Activated T-helper 9 cell treated with anti-CD3 and anti-CD28 coated beads, Interleukin-2, amount 50 U/mL, for 16 hours (primary cell): Measurements from ENCODE around the gene APOBEC4.
"Not testable (repeated sequence)": the region's sequence is repeated elsewhere in the genome, so short reads cannot be mapped to it uniquely, and the experiment has no call there.

Source experiments
- DNase-seq: peaks from one replicate; pipeline ENCODE4 v3.0.0-alpha.2; 2020; ENCODE audit warnings: low read depth

Gene APOBEC4, protein sequence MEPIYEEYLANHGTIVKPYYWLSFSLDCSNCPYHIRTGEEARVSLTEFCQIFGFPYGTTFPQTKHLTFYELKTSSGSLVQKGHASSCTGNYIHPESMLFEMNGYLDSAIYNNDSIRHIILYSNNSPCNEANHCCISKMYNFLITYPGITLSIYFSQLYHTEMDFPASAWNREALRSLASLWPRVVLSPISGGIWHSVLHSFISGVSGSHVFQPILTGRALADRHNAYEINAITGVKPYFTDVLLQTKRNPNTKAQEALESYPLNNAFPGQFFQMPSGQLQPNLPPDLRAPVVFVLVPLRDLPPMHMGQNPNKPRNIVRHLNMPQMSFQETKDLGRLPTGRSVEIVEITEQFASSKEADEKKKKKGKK

DNA sequence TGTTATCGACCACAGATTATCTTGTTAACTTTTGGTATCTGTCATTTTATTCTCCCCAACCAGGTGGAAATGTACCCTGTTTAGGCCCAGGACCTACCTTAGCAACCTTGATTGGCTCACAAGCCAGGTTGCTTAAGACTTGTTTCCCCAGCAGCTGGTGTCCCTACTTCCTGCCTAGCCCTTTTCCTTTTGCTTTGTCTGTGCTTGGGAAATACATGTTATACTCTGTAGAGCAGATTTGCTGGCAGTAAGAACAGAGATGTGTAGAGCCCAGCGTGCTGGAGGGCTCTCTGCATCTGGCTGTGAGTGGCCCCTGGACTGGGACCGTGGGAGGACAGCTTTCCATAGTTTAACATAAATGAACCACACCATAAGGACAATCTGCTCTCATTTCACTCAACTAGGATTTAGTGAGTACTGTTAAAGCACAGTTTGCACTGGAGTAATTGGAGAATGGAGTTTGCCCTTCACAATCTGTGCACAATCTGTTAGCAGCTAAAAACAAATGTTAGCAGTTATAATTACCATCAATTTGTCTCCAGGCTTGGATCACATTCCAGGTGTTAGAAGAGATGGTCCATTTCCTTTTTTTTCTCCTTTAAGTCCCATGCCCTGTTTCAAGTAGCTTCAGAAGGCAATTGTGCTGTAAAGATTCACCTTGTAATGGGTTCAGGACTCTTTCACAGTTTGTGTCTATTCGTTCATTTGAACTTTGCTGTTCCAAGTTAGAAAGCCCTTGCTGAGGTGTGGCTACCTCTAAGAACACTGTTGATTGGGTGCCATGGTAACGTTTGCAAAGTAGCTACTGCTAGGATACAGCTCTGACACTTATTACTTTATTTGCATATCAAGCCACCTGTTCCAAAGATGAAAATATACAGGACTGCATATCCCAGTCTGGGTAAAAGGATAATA is at the start of gene APOBEC4:
TSS of gene APOBEC4 (minus strand) at position 770 of the 915 bp plus-strand sequence. CDS start 4,535 bp downstream, outside the sequence.
- DNase-seq = no peak

DNA sequence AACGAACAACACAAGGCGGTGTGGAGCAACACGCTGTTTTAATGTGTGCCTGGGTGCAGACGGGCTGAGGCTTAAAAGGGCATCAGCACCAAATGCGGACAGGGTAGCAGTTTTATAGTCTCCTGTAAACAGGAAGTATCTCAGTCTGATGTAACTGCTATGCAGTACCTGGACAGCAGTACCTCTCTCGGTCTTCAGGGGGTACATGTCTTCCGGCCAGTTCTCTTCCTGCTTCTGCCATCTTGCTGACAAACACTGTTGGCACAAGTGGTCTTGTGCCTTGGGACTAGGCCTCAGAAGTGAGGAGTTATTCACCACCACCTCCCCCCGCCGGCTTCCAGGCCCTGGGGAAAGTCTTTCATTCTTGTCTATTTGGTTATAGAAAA is 49.7 kb upstream of the APOBEC4 start:
- DNase-seq = no peak

DNA sequence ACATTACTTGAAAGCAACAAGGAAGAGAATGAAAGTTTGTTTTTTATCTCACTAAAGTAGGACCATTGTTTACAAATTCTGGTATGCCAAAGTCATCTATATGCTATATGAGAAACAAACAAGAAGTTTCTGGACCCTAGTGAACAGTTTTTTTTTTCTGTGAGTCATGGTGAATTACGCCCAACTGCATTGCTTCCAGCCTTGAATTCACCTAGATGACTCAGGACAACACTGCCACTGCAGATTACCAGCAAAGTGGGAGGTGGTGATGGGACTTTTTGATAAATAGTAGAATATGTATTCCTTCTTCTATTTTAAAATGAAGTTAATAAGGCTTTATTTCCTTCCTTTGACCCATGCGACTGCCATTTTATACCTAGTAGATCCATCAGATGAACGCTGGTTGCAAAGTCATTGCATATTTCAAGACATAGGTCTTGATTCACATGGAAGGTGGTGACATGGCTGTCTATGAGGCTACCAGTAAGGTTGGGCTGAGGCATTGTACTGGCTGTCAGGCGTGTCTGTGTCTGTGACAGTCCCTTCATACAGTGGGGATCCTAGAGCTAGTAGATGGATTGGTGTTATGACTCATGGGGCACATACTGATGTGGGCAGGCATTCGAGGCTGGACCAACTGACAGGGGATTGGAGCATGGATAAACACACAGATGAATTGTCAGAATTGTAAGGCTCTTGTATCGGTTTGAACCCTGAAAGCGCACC is 49.1 kb upstream of the APOBEC4 start:
- DNase-seq = no peak

DNA sequence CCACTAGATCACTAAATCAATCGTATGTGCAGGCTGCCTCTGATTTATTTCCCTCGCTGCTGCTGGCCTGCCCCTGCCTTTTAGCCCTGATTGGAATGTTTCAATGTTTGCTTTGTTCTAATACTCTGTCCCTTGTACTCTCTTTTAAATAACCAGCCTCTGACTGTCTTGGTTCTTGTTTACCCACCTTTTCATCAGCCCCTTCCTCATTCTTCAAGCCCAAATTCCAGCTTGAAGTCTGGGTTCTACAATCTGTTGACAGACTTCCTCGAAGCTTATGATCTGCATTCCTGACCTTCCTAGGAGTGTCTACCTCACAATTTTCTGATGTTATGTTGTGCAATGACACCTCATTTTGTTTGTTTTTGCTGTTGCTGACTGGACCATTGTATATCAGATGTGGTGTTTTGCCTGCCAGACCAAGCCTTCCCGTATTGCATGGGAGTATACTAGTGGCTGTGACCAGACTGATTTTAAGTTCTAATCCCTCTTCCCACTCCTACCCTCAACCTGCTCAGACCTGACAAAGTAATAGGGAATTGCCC is 46.6 kb upstream of the APOBEC4 start:
- no peak for DNase-seq

DNA sequence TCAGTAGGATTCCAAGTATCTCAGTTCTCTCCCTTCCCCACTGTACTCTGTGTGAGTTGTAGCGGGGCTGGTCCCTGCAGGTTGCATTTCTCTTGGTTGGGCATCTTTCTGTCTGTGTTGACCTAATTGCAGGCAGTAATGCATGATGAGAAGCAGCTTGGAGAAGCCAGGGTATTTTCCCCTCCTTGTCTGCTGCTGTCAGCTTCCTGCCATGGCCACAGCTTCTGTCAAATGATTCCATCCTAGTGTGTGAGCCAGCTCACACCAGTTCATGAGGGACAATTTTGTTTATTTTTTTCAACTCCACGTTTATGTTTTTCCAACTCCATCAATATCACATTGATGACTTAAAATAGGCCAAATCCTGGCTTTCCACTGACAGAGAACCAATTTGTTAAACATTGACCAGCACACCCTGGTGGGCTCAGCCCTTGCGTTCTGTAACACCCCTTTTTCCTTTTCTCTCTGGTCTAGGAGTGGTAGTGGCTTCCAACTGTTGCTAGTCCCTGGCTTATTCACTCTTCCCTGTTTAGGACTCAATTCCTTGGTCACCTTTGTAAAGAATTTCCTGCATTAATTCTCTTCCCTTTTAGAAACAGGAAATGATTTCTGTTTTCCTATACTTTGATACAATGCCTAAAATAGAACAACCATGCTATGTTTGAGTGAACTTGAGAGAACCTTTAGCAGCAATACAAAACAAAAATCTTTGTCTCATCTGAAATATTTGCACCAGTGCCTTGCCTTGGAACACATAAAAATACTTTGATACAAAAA is 44.9 kb upstream of the APOBEC4 start:
- DNase-seq = no peak

DNA sequence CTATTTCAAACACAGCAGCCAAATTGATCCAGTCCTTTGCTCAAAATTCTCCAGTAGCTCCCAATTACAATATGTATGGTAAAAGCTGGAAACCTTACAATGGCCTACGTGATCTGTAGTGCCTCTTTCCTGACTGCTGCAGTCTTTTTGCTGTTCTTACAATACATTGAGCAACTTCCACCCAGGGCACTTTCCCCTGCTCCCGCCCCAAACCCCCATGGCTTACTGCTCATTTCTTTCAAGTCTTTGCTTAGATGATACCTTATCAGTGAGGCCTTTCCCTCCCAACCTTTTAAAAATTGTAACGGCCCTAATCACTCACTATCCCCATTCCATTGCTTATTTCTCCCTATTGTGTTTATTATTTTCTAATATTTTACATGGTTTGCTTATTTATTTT is 43.9 kb upstream of the APOBEC4 start:
- no peak for DNase-seq

DNA sequence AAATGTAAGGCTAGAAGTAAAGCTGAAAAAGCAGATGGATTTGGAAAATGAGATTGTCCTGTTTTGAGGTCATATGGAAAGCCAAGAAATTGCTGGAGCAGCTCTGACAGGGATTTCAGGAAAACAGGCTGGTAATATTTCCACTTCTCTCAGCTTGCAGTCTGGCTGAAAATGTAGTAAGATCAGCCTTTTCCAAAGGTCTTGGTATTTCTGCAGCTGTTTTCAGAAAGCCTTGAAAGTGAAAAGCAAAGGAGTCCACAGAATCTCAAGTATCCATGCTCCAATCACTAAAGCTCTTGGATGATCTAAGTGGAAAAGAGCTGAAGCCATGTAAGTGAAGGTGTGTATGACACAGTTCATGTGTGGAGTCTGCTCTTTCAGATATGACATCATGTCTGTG is 41.6 kb upstream of the APOBEC4 start:
- no peak for DNase-seq

DNA sequence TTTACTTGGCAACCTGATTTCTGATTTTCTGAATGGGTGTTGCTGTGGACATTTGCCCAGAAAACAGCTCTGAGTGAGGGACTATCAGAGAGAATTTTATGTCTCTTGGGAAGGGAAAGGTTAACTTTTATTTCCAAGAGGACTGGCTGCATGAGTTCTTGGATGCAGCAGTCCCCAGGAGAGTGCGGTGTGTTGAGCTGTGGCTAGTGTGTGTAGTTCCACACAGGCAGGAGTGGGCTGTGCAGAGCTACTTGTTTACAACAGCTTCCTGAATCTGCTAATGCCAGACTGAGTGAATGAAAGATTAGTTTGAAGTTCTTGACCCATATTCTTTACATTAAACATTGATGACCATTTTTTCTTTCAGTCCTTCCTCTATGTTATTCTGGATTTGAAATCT is 41.0 kb upstream of the APOBEC4 start:
- DNase-seq = no peak

DNA sequence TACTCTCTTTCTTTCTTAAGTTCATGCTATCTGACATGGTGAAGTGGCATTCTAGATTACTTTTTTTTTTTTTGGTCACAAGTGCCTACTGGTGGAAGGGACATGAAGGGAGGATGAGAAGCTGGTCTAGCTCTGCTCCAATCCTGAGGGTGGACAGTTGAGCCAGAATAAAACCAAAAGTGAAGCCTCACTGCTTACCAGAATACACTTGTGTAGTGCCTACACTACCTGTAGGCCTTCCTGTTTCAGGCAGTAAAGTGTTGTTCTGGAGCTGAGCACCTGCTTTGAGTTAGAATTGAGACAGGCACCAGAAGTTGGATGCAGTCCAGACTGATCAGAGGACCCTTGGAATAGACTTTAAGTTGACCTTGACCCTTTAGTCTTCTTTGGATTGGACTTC is 40.4 kb upstream of the APOBEC4 start:
- DNase-seq = no peak

DNA sequence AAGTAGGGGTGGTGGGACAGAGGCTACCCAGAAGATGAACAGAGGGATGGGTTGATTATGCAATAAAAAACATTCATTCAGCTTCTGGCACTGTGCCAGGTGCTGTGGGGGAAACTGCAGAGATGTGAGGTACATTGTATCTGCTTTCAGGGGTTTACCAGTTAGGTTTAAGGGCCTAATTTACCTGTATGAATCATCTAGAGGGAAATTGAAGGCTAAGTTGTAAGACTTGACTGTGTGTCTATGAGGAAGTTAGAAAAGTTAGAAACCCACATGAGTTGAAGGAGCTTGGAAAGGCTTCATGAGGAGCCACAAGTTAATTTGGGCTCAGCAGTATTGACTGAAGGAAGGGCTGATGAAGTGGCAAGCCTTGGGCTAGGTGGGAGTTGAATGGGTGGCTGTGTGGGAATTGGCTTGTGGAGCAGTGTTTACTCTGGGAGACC is 36.7 kb upstream of the APOBEC4 start:
- no peak for DNase-seq

DNA sequence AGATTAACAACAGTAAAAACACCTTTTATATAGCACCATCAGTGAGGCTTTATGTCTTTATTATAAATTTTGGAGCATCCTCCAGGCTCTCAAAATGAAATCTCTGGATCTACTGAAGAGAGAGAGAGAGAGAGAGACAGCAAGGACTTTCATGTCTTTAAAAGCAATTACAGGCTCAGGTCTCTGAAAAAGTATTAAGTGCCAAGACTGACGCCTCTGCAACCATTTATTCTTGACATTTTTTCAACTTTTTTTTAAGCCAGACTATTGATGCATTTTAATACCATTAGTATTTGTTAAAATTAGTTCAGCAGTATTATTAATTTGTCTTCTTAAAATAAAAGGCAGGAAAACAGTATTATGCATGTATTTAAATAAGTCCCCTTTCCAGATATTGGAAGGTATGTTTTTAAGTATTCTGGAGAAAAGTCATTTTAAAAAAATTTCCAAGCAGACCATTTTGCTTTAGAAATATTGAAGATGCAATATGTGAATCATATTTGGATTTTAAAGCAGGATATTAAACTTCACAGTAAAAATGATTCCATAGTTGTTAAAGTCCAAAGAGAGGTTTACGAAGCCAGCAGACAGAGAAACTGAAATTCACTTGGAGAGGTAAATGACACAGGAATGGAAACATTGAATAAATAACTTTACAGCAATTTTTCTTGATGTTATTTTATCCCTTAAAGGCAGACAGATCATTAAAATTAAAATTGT is 35.4 kb upstream of the APOBEC4 start:
- DNase-seq = no peak

DNA sequence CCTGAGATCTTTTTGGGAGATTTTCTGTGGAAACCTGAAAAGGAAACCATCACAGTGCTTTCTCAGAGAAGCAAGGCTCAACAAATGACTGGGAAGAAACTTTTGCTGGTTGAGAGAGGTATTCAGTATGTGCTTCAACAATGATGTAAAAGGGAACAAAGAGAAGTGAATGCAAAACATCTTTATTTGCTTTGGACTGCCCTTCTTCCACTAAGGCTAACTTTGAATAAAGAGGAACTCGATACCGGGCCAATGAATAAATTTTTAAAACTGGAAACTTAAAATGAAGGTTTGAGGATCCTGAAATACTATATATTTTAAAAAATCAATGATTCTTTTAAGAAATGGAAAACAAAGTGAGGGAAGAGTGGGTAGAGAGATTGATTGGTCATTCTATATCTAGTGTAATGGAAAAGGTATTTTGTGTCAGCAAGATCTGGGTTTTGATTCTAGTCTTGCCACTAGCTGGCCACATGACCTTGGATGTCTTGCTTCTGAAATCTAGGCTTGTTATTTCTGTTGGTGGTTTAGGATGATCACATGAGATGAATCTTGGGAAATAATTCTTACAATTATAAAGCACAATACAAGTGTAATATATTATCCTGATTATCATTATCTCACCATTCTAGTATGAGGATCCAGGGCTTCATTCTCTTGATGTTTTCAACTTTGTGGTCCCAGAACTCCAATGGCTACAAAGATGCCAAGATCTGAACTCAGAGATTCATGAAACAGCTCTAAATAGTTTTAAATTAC is 34.6 kb upstream of the APOBEC4 start:
- no peak for DNase-seq

DNA sequence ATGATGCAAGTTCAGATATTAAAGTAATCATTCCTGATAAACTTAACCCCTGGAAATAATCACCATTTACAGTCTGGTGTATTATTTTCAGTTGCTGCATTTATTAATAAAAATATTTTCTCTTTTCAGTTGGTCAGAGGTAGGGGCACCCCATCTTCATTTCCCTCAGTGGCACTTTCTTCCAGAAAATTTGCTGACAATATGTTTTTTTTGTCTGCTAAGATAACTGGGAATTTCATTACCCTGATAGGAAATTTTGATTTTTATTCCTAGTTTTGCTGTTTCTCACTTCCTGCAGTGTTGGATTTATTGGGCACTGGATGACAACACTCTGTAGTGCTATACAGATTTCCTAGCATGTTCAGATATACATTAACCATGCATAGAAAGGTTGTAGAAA is 33.1 kb upstream of the APOBEC4 start:
- DNase-seq = no peak

DNA sequence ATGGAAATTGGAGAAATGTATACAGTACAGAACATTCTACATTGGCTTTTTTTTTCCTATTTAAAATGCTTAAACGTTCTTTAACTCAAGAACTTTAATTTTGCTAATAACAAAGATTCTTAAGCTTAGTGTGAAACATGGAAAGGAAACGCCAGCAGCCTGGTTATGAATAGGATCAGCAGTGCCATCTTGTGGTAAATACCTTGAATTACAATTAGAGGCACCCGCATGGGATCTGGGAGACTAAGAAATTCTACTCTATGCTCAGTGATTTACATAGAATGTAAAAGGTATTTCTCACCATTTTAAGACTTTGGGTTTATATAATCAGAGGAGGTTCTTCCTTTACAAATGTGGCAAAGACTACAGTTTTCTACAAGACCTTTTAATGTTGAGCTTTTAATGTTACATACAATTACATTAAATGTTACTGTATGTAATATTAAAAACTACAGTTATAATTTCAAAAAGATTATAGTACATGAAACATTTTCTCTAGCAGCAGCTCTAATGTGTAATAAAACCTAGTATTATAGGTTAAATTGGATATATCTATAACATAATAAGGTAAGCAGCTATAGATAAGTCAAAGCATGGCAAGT is 32.1 kb upstream of the APOBEC4 start:
- DNase-seq = no peak

DNA sequence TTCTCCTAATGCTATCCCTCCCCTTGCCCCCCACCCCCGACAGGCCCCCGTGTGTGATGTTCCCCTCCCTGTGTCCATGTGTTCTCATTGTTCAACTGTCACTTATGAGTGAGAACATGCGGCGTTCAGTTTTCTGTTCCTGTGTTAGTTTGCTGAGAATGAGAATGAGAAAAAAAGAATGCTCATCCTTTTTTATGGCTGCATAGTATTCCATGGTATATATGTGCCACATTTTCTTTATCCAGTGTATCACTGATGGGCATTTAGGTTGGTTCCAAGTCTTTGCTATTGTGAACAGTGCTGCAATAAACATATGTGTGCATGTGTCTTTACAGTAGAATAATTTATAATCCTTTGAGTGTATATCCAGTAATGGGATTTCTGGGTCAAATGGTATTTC is 26.2 kb upstream of the APOBEC4 start:
- not testable (repeated sequence) for DNase-seq

DNA sequence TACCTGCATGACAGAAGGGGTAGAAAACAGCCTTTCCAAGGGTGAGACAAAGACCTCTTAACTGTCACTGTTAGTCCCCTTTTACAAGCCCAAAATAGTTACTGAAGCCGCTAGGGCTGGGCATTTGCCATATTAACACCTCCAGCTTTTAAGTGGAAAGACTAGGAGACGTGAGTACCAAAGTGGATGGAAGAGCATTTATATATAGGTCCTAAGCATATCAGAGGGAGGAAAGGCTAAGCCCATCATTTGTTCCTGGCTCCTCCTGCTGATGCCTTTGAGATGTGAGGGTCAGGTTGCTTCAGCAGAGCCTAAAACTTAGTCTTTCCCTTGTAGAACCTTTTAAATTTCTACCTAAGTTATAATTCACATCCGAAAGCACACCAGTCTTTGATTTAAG is 25.7 kb upstream of the APOBEC4 start:
- DNase-seq = no peak

DNA sequence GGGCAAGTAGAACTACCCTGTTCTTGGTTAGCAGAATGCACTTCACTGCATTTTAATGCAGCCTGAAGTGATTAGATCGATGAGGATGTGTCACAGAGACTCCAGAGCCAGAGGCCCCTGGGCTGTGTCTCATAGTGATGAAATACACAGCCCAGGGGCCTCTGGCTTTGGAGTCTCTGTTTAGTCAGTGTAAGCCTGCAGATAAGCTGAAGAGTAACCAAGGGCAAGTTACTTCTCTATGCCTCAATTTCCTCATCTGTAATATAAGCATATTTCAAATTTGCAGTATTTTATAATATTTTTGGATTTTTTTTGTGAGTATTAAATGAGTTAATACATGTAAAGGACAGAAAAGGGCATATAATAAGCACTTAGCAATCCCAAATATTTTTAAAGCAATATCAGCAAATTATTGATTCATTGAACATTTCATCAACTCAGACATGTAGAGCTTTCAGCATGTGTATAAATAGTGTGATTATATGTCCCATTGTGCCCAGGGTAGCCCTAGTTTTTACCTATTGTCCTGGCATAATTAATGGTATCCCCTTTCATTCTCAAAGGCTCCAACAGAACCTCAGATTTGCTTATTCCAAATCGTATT is 23.6 kb upstream of the APOBEC4 start:
- no peak for DNase-seq

DNA sequence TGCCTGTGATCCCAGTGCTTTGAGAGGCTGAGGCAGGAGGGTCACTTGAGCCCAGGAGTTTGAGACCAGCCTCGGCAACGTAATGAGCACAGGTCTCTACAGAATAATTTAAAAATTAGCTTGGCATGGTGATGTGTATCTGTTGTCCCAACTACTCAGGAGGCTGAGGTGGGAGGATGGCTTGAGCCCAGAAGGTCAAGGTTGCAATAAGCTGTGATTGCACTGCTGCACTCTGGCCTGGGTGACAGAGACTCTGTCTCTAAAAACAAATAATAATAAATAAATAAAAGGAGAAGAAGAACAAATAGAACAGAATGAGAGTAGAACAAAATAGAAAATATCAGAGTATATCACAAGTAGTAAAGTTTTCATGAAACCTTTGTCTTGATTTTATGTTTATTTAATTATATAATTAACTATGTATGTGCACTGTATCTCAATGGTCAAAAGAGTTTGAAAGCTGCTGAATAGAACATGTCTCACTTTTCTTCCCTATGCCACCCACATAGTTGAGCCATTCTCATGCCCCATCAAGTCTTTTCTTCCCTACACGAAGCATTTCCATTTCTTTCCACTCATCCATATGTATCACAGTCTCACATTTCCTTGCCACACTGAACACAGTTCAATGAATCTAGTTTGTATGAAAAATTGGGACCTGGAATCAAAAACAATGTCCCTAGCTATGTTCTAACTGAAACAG is 22.9 kb upstream of the APOBEC4 start:
- no peak for DNase-seq

DNA sequence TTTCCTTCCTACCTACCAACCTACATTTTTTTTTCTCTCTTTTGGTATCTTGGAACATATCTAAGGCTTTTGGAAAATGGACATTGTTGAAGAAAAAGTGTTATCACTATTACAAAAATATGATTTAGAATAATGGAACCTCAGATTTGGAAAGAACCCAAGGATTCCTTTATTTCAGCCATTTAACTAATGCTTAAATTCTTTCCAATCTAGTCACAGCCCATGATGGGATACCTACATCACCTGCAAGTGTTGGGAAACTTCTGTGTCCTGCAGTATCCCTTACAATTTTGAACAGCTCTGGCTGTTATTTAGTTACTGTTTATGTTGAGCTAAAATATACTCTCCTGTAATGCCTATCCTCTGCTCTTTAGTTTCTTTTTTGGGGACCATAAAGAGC is 22.3 kb upstream of the APOBEC4 start:
- DNase-seq = no peak
